ENCODE data around the gene CRYGS.
A peak's percentile ranks its signal among the peaks of the same experiment; 100 is the strongest.

Gene CRYGS

DNA sequence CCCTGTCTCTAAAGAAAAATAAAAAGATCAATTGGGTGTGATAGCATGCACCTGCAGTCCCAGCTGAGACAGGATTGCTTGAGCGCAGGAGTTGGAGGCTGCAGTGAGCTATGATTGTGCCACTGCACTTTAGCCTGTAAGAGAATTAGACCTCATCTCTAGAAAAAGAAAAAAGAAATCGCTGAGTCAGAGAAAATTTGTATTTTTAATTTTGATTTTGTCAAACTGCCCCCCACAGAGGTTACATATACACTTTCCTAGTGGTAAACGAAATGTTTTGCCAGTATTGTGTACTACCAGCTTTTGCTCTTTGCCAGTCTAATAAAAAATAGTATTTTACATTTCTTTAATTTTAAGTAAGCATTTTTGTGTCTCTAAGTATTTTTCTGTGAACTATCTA is 5.3 kb upstream of the CRYGS start:
- H4K20me1 ChIP-seq (ENCODE audit: insufficient read depth, low read length) = no peaks in the 10 kb centered on the region
- no peak overlapping the region for H3K9ac ChIP-seq (ENCODE audit: low read length)
- H3K79me2 ChIP-seq (ENCODE audit: low read length) = no peaks in the 10 kb centered on the region
- H3K27ac ChIP-seq (ENCODE audit: low read length) = no peak overlapping the region
- H3K36me3 ChIP-seq (replicated peaks; ENCODE audit: insufficient read depth, low read length) = no peaks in the 10 kb centered on the region
- no peak overlapping the region for H3K4me3 ChIP-seq (ENCODE audit: low read length)
- no peaks in the 10 kb centered on the region for H3K27me3 ChIP-seq (replicated peaks; ENCODE audit: insufficient read depth, low read length)
- no peak overlapping the region for H2AFZ ChIP-seq (ENCODE audit: low read length)
- no peak overlapping the region for H3K4me2 ChIP-seq (ENCODE audit: low read depth, low read length)
- H3K9me3 ChIP-seq (replicated peaks; ENCODE audit: insufficient read depth, low read length) = no peaks in the 10 kb centered on the region
- no peak for DNase-seq
- H3K4me1 ChIP-seq (ENCODE audit: low read length) = no peaks in the 10 kb centered on the region
- TF ChIP-seq EZH2phosphoT487 (IDR thresholded peaks at IDR 0.05; ENCODE audit: low read length) = no peak
- TF ChIP-seq, protein P1, sequence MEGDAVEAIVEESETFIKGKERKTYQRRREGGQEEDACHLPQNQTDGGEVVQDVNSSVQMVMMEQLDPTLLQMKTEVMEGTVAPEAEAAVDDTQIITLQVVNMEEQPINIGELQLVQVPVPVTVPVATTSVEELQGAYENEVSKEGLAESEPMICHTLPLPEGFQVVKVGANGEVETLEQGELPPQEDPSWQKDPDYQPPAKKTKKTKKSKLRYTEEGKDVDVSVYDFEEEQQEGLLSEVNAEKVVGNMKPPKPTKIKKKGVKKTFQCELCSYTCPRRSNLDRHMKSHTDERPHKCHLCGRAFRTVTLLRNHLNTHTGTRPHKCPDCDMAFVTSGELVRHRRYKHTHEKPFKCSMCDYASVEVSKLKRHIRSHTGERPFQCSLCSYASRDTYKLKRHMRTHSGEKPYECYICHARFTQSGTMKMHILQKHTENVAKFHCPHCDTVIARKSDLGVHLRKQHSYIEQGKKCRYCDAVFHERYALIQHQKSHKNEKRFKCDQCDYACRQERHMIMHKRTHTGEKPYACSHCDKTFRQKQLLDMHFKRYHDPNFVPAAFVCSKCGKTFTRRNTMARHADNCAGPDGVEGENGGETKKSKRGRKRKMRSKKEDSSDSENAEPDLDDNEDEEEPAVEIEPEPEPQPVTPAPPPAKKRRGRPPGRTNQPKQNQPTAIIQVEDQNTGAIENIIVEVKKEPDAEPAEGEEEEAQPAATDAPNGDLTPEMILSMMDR (IDR thresholded peaks at IDR 0.05; ENCODE audit: low read length) = no peak
- TF ChIP-seq EZH2 (optimal IDR thresholded peaks at IDR 0.05; ENCODE audit: low read depth, low read length) = no peak
- no peaks in the 10 kb centered on the region for H3K9me2 ChIP-seq (replicated peaks; ENCODE audit: insufficient read depth, low read length)
- no peaks in the 10 kb centered on the region for H3F3A ChIP-seq (ENCODE audit: insufficient read depth, low read length)

DNA sequence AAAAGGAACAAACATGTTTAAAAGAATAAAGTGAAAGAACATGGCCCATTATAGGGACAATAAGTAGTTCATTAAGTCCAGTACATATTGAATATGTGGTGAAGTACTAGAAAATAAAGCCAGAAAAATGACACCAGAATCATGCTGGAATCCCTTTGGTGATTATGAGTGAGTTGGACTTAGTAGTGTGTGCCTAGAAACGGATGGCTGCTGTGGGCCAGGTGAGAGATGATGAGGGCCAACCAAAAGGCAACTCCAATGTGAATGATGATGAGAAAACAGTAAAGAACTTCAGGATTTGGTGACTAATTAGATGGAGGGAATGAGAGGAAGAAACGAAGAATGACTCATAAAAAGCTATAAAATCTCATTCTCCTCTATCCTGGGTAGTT is 3.3 kb downstream of the CRYGS start:
- H3K9me2 ChIP-seq (replicated peaks; ENCODE audit: insufficient read depth, low read length) = no peaks in the 10 kb centered on the region
- H2AFZ ChIP-seq (ENCODE audit: low read length) = no peak overlapping the region
- H3K4me3 ChIP-seq (ENCODE audit: low read length) = no peak overlapping the region
- no peaks in the 10 kb centered on the region for H3F3A ChIP-seq (ENCODE audit: insufficient read depth, low read length)
- no peaks in the 10 kb centered on the region for H3K36me3 ChIP-seq (replicated peaks; ENCODE audit: insufficient read depth, low read length)
- H4K20me1 ChIP-seq (ENCODE audit: insufficient read depth, low read length) = no peaks in the 10 kb centered on the region
- no peak for DNase-seq
- no peaks in the 10 kb centered on the region for H3K9me3 ChIP-seq (replicated peaks; ENCODE audit: insufficient read depth, low read length)
- no peak for TF ChIP-seq EZH2phosphoT487 (IDR thresholded peaks at IDR 0.05; ENCODE audit: low read length)
- TF ChIP-seq EZH2 (optimal IDR thresholded peaks at IDR 0.05; ENCODE audit: low read depth, low read length) = no peak
- TF ChIP-seq, protein P1 (IDR thresholded peaks at IDR 0.05; ENCODE audit: low read length) = no peak
- 0 out of 2 replicates have a peak overlapping the region, but pooled peaks have one; percentile 63 for H3K4me2 ChIP-seq (ENCODE audit: low read depth, low read length)
- H3K4me1 ChIP-seq (ENCODE audit: low read length) = peaks cover 6% of the 10 kb centered on the region; the same call in 1 of the 2 replicates
- H3K79me2 ChIP-seq (ENCODE audit: low read length) = no peaks in the 10 kb centered on the region
- no peaks in the 10 kb centered on the region for H3K27me3 ChIP-seq (replicated peaks; ENCODE audit: insufficient read depth, low read length)
- no peak overlapping the region for H3K27ac ChIP-seq (ENCODE audit: low read length)
- no peak overlapping the region for H3K9ac ChIP-seq (ENCODE audit: low read length)

DNA sequence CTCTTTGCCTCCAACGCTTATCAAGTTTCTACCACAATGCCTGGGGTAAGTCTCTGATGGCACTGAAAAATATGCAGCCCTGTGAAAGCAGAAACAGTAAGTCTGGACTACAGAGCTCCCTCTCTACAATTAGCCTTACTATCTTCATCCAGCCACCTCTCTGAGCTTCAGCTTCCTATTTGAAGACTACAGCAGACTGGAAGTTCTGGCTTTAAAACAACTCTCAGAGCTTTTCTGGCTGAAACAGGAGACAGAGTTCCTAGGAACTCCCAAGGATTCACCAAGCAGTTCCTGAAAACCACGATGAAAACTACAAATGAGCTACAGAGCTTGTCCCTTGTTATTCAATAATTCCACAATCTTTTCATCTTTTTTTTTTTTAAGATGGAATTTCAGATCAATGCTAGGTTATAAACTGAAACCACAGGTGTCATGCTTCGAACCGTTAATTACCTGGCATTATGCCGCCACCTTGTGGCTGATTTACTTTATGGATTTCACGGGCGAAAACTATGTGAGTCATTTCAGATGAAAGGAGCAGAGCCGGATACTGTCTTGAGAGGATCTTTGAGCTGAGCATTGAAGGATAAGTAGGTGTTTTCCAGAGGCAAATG is 3.9 kb downstream of the CRYGS start:
- no peaks in the 10 kb centered on the region for H4K20me1 ChIP-seq (ENCODE audit: insufficient read depth, low read length)
- H3K27ac ChIP-seq (ENCODE audit: low read length) = no peak overlapping the region
- no peaks in the 10 kb centered on the region for H3F3A ChIP-seq (ENCODE audit: insufficient read depth, low read length)
- peak overlapping the region; percentile 63 for H3K4me2 ChIP-seq (ENCODE audit: low read depth, low read length)
- H3K4me3 ChIP-seq (ENCODE audit: low read length) = peak overlapping the region; percentile 6; the same call in 1 of the 2 replicates
- H3K36me3 ChIP-seq (replicated peaks; ENCODE audit: insufficient read depth, low read length) = no peaks in the 10 kb centered on the region
- H2AFZ ChIP-seq (ENCODE audit: low read length) = peak overlapping the region; percentile 29; the same call in 1 of the 2 replicates
- TF ChIP-seq EZH2 (optimal IDR thresholded peaks at IDR 0.05; ENCODE audit: low read depth, low read length) = no peak
- TF ChIP-seq, protein P1 (IDR thresholded peaks at IDR 0.05; ENCODE audit: low read length) = peak; percentile 92
- no peaks in the 10 kb centered on the region for H3K9me2 ChIP-seq (replicated peaks; ENCODE audit: insufficient read depth, low read length)
- no peaks in the 10 kb centered on the region for H3K79me2 ChIP-seq (ENCODE audit: low read length)
- peak overlapping the region; percentile 10; the same call in 1 of the 2 replicates for H3K9ac ChIP-seq (ENCODE audit: low read length)
- peaks cover 6% of the 10 kb centered on the region; the same call in 1 of the 2 replicates for H3K4me1 ChIP-seq (ENCODE audit: low read length)
- H3K9me3 ChIP-seq (replicated peaks; ENCODE audit: insufficient read depth, low read length) = no peaks in the 10 kb centered on the region
- H3K27me3 ChIP-seq (replicated peaks; ENCODE audit: insufficient read depth, low read length) = no peaks in the 10 kb centered on the region
- DNase-seq = peak; percentile 92

Measured in MM.1S (cell line).